Activated T-cell treated with anti-CD3 and anti-CD28 coated beads, Interleukin-2, amount 50 U/mL, for 24 hours (primary cell): ENCODE measurements around the gene KCNMA1.

Source experiments
- DNase-seq: peaks from one replicate; pipeline ENCODE4 v3.0.0-alpha.2; 2020
- H3K27ac Mint-ChIP-seq: 2 replicates; pipeline ENCODE4 v1.8.0; 2020; ENCODE audit warnings: mild to moderate bottlenecking, mixed read lengths
- H3K27me3 Mint-ChIP-seq: 2 replicates; pipeline ENCODE4 v1.8.0; 2020; ENCODE audit warnings: mixed read lengths
- H3K36me3 Mint-ChIP-seq: 2 replicates; pipeline ENCODE4 v1.8.0; 2020; ENCODE audit warnings: low read depth, mixed read lengths
- H3K4me1 Mint-ChIP-seq: 2 replicates; pipeline ENCODE4 v1.8.0; 2020; ENCODE audit warnings: low read depth, mixed read lengths
- H3K4me3 Mint-ChIP-seq: 2 replicates; pipeline ENCODE4 v1.8.0; 2020; ENCODE audit warnings: mild to moderate bottlenecking, moderate library complexity, mixed read lengths
- H3K9me3 Mint-ChIP-seq: 2 replicates; pipeline ENCODE4 v1.8.0; 2020; ENCODE audit warnings: mixed read lengths

Gene KCNMA1

DNA sequence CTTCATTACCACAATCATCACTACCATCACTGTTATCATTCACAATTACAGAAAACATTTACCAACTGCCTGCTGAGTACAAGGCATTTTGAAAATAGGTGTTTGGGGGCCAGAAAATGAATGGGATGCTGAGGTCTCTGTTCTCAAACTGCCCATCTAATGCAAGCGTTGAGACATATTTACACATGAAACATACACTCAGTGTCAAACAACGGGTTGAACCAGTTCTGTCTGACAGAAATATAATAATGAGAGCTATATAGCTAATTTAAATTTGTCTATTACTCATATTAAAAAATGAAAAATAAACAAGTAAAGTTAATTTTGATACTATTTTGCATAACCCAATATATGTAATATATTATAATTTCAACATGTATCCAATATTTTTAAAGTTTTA lies 303.1 kb downstream of the KCNMA1 start:
- Mint-ChIP-seq H3K27me3 (no peaks in the 10 kb centered on the region), H3K27ac (no peak overlapping the region), H3K36me3 (no peaks in the 10 kb centered on the region), H3K9me3 (peaks cover 2% of the 10 kb centered on the region), H3K4me1 (no peaks in the 10 kb centered on the region), H3K4me3 (no peak overlapping the region)
- DNase-seq, result no peak

DNA sequence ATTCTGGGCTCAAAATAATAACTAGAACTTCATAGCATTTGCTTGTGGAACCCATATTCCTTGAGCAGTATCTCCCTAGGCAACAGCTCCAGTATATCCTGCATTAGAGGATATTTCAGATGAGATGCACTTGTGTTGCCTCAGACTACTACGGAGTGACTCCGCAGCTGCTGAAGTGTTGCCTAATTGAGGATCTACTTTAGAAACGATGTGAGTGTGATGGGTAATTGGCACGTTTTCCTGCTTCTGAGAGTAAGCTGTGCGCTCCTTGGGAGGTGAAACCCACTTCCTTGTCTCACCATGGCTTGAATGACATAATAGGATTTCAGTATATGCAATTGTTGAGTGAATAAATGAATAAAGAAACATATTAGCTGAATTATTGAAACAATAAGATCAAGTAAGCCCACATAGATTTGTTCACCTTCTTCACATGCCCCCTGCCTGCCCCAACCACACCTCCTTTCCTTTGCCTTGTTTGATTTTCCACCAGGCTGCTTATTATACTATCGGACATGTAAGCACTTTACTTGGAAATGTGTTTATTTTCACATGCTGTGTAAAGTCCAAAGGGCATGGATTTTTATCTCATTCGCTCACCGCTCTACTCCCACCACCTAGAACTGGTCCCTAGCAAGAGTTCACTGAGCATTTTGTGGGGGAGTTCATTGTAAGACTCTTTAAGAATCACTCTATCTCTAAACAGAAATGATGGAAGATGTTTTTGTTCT lies 303.8 kb downstream of the KCNMA1 start:
- DNase-seq, result no peak
- H3K4me1 Mint-ChIP-seq, result no peaks in the 10 kb centered on the region
- no peaks in the 10 kb centered on the region for H3K9me3 Mint-ChIP-seq
- H3K4me3 Mint-ChIP-seq, result no peak overlapping the region
- no peak overlapping the region for H3K27ac Mint-ChIP-seq
- no peaks in the 10 kb centered on the region for H3K36me3 Mint-ChIP-seq
- no peaks in the 10 kb centered on the region for H3K27me3 Mint-ChIP-seq

DNA sequence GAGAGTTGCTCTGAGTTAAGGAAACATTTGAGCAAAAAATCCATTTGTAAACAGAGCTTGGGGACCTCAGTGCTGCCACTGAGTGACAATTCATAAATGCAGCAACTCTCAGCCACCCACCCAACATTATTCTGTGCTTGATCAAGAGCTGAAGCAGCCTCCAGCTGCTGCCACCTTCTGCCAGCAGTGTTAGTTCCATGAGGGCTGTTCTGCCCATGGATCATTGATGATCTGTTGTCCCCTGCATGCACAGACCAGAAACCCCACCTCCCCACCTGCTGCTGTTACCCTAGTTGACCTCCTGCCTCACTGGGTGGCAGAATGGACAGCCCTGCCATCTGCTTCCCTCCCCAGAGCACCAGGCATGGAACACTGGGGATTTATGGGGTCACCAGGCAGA lies 305.4 kb downstream of the KCNMA1 start:
- no peak overlapping the region for H3K27ac Mint-ChIP-seq
- peaks cover 5% of the 10 kb centered on the region for H3K4me1 Mint-ChIP-seq
- no peaks in the 10 kb centered on the region for H3K36me3 Mint-ChIP-seq
- no peaks in the 10 kb centered on the region for H3K27me3 Mint-ChIP-seq
- H3K4me3 Mint-ChIP-seq, result no peak overlapping the region
- H3K9me3 Mint-ChIP-seq, result no peaks in the 10 kb centered on the region
- no peak for DNase-seq

DNA sequence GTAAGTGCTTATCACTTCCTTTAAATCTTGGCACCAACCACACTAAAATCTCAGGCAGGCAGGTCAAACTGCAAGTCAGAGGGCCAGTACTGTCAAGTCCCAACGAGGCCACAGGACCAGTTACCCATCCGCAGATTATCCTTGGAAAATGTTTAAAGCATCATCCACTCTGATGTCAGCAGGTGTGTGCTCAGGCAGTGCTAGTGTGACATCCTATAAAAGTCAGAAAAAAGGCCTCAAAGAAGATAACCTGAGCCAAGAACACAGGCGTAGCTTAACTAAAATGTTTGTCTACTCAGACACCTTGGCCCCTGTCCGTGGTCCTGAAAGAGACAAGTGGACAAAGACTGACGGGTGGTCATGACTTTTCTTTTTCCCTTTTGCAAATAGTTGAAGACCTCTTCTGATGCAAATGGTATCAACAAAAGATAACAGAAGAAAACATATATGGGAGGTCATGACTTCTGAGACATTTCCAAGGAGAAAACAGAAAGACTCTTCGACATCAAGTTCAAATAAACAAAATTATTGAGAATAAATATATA lies 309.3 kb downstream of the KCNMA1 start:
- Mint-ChIP-seq H3K4me3 (no peak overlapping the region), H3K9me3 (no peaks in the 10 kb centered on the region), H3K36me3 (no peaks in the 10 kb centered on the region), H3K4me1 (peaks cover 5% of the 10 kb centered on the region), H3K27me3 (no peaks in the 10 kb centered on the region), H3K27ac (no peak overlapping the region)
- no peak for DNase-seq

DNA sequence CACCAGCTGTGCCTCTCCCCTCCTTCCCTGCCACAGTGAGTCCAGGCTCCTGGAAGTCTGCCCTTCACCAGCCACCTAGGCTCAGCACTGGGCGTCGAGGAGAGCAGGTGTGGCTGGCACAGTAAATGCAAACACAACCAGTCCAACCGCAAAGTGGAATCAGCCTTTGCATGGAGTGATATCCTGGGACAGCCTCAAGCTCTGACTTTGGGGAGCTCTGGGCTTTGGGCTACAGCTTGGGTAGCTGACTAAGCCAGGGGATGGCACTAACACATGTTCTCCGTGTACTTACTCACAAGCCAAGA lies 312.4 kb downstream of the KCNMA1 start:
- Mint-ChIP-seq H3K9me3 (no peaks in the 10 kb centered on the region), H3K4me1 (peaks cover 5% of the 10 kb centered on the region), H3K4me3 (no peak overlapping the region)

DNA sequence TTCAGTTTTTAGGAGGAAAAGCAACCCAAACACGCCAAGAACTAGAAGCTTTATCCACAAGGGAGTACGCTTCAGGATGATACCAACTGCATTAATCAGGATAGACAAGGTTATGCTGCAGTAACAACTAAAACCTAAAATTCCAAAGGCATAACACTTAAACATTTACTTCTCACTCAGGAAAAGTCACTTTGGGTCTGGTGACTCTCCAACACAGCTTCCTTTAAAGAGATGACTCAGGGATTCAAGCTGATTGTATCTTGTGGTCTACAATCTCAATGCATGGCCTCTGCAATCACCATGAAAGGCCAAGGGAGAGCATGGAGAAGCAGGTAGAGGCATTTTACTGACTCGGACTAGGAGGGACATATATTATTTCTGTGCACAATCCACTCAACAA lies 315.8 kb downstream of the KCNMA1 start:
- H3K36me3 Mint-ChIP-seq, result no peaks in the 10 kb centered on the region
- no peaks in the 10 kb centered on the region for H3K9me3 Mint-ChIP-seq
- DNase-seq, result no peak
- H3K4me3 Mint-ChIP-seq, result no peak overlapping the region
- no peaks in the 10 kb centered on the region for H3K4me1 Mint-ChIP-seq
- no peaks in the 10 kb centered on the region for H3K27me3 Mint-ChIP-seq
- no peak overlapping the region for H3K27ac Mint-ChIP-seq

More for the DNA sequence above, 312.4 kb downstream of the KCNMA1 start:
- no peaks in the 10 kb centered on the region for H3K36me3 Mint-ChIP-seq
- no peak for DNase-seq
- H3K27me3 Mint-ChIP-seq, result no peaks in the 10 kb centered on the region
- H3K27ac Mint-ChIP-seq, result no peak overlapping the region

DNA sequence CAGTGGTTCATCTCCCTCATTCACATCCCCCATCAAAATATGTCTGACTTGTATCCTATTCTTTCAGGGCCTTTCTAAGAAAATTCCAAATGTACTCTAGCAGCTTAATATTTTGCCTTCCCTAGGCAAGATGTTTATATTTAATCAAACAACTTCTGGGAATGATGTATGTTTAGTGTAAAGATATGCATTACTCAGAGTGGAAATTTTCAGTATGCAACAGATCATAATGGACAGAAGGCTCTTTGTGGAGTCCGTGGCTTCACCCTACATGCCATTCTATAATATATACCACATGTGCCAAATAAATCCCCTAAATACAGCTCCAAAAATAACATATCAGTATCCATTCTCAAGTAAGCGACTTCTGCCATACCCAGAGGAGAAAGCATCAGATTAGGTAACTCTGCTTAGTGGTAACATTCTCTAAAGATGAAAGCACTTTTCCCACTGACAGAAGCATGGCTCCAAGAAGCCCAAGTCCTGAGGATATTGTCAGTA lies 316.6 kb downstream of the KCNMA1 start:
- H3K9me3 Mint-ChIP-seq, result no peaks in the 10 kb centered on the region
- H3K4me1 Mint-ChIP-seq, result no peaks in the 10 kb centered on the region
- no peaks in the 10 kb centered on the region for H3K36me3 Mint-ChIP-seq
- H3K4me3 Mint-ChIP-seq, result no peak overlapping the region
- no peak for DNase-seq
- H3K27me3 Mint-ChIP-seq, result no peaks in the 10 kb centered on the region
- H3K27ac Mint-ChIP-seq, result no peak overlapping the region

DNA sequence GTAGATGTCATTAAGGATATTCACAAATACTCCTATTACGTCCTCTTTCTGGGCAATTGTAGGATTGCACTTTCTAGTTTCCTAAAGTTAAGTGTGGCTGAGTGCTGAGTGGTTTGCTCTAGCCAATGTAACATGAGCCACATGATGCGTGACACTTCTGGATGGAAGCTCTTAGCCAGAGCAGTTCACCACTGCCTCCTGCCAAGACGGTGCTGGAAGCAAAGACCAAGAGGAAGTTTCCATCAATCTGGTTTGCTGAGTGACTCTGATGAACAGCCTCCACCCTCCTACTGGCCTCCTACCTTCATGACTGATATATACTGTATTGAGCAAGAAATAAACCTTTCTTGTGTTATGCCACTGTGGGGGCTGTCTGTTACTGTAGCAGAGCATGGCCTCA lies 318.1 kb downstream of the KCNMA1 start:
- no peaks in the 10 kb centered on the region for H3K36me3 Mint-ChIP-seq
- no peaks in the 10 kb centered on the region for H3K9me3 Mint-ChIP-seq
- no peak overlapping the region for H3K4me3 Mint-ChIP-seq

DNA sequence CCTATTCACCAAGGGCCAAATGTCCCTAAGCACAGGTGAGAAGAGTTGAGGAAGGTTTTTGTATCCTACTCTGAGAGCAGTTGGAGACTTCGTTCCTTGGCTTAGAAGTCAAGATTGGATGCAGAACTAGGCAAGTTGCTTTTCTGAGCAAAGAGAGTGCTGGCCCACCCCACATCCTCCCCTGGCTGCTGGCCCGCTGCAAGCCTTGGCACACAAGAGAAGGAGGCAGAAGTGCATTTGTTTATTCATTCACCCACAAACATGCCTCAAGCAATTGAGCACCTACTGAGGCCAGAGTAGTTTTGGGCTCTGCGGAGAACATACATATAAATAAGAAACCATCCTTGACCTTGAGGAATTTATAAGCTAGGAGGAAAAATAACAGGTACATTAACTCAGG lies 318.9 kb downstream of the KCNMA1 start:
- no peaks in the 10 kb centered on the region for H3K4me1 Mint-ChIP-seq
- no peaks in the 10 kb centered on the region for H3K36me3 Mint-ChIP-seq
- H3K9me3 Mint-ChIP-seq, result no peaks in the 10 kb centered on the region
- no peak overlapping the region for H3K4me3 Mint-ChIP-seq
- no peak overlapping the region for H3K27ac Mint-ChIP-seq
- DNase-seq, result no peak
- H3K27me3 Mint-ChIP-seq, result no peaks in the 10 kb centered on the region

More for the DNA sequence above, 318.1 kb downstream of the KCNMA1 start:
- H3K27ac Mint-ChIP-seq, result no peak overlapping the region
- H3K27me3 Mint-ChIP-seq, result no peaks in the 10 kb centered on the region
- DNase-seq, result no peak
- H3K4me1 Mint-ChIP-seq, result no peaks in the 10 kb centered on the region

DNA sequence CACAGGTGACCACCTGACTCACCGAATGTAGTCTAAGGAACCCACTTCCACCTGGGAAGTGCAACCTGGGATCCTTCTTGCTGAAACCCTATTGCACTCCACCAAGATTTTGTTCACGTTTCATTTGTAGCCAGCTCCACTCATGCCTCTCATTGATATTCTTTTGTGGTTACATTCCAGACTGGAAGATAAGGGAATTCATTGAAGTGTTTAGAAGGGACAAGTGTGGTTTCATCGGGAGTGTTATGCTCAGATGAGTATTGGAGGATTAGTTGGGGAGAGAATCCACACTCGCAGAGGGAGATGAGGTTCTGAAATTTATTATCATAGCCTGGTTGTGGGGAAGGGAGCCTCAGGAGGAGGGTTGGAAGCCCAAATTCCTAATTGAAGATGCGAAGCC lies 320.4 kb downstream of the KCNMA1 start:
- H3K9me3 Mint-ChIP-seq, result no peaks in the 10 kb centered on the region
- H3K36me3 Mint-ChIP-seq, result no peaks in the 10 kb centered on the region
- H3K27me3 Mint-ChIP-seq, result no peaks in the 10 kb centered on the region
- H3K27ac Mint-ChIP-seq, result no peak overlapping the region
- no peak overlapping the region for H3K4me3 Mint-ChIP-seq
- no peaks in the 10 kb centered on the region for H3K4me1 Mint-ChIP-seq
- DNase-seq, result no peak

DNA sequence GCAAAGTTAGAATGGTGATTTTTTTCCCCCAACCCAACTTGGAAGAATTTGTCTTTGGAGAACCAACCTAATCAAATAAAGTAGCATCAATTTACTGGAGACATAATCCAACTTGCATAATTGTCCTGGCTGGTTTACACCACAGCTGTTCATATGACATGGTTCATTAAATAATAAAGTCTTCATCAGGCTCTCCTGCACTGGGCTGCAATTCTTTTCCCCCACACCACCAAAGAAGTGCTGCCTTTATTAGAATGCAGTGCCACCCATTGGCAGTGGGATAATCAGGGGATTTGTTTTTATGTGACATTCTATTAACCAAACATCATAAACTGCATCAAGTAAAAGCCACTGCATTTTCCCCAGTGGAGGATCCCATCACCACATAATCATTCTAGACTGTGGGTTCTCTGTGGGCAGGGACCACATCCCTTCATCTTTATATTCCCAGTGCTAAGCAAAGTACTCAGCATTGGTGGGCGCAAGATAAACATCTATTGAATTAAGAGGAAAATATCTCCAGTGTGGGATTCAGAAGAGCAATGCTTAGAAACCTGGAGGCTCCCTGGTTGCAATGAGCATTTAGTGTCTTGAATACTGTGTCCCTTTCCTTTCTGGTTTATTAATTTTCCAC lies 322.0 kb downstream of the KCNMA1 start:
- no peaks in the 10 kb centered on the region for H3K27me3 Mint-ChIP-seq
- DNase-seq, result no peak
- no peaks in the 10 kb centered on the region for H3K9me3 Mint-ChIP-seq
- H3K36me3 Mint-ChIP-seq, result no peaks in the 10 kb centered on the region
- no peaks in the 10 kb centered on the region for H3K4me1 Mint-ChIP-seq
- no peak overlapping the region for H3K27ac Mint-ChIP-seq
- no peak overlapping the region for H3K4me3 Mint-ChIP-seq

DNA sequence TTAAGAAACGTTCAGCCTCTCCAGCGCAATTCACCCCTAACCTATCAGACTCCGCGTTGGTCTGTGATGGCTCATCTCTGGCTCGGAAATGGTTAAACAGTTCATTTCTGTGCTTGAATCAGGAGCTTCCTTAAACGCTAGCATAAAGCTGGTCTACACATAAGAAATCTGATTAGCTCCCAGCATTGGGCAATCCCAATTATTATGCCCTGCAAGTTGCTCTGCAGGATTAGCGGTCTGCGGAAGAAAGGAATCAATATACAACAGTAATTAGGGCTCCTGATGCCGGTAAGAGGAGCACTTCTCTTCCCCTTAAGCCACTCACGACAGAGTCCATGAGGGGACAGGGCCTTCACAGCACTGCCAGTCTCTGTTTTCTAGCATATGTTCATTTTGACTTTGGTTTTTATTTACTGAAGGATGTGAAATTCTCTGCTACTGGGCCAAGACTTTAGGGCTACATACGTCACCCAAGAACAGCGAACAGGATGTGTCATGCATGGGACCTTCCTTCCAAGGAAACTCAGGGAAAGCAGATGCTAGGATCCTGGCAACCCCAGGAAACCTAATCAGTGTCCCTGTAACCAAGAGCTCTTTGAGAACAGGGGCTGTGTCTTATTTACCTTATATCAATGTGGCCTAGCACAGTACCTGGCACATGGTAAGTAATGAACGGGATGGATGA lies 324.4 kb downstream of the KCNMA1 start:
- Mint-ChIP-seq H3K27ac (no peak overlapping the region), H3K4me1 (no peaks in the 10 kb centered on the region), H3K27me3 (peaks cover 3% of the 10 kb centered on the region), H3K36me3 (no peaks in the 10 kb centered on the region), H3K4me3 (no peak overlapping the region), H3K9me3 (no peaks in the 10 kb centered on the region)
- DNase-seq, result no peak

DNA sequence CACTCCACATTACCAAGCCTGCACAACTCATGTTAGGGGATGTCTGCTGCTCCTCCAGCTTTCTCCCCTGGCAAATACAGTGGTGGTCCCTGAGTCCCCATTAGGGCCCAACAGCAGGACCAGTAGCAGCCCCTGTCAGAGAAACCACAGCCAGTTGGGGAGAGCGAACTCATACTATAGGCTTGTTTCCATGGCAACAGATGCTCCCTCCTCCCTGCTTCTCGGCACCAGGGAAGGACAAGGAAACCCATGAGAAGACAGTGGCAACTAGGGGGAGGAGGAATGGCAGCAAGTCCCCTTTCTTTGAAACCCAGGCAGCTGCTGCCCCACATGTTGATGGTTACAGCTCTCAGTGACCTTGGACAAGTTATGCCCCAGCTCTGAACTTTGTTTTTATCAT lies 326.4 kb downstream of the KCNMA1 start:
- Mint-ChIP-seq H3K36me3 (no peaks in the 10 kb centered on the region), H3K27ac (no peak overlapping the region), H3K27me3 (peaks cover 3% of the 10 kb centered on the region), H3K4me3 (no peak overlapping the region), H3K4me1 (no peaks in the 10 kb centered on the region), H3K9me3 (no peaks in the 10 kb centered on the region)
- no peak for DNase-seq

DNA sequence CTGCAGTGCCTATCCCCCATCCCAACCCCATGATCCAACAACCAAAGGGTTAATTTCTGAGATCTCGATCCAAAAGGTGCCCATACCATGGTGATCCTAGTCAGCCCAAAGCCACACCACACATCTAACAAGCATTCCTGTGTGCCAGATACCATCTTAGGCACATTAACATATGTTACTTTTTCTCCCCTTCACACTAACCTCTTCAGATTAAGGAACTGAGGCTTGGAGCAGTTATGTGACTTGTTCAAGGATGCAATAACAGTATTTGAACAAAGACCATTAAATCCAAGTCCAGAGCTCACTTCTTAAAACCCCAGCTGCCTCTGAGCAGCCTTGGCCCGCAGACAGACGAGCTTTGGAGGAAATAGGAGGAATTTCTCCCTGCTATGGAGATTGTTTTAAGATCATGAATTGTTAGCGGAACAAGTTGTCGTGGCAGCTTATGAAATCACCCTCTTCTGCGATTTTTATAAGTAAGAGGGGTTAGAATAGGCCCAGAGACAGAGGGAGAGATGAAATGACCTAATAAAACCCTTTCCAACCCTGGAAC lies 327.2 kb downstream of the KCNMA1 start:
- H3K4me1 Mint-ChIP-seq, result no peaks in the 10 kb centered on the region
- peaks cover 3% of the 10 kb centered on the region for H3K27me3 Mint-ChIP-seq
- no peaks in the 10 kb centered on the region for H3K36me3 Mint-ChIP-seq
- no peak overlapping the region for H3K4me3 Mint-ChIP-seq
- H3K9me3 Mint-ChIP-seq, result no peaks in the 10 kb centered on the region
- DNase-seq, result no peak
- H3K27ac Mint-ChIP-seq, result no peak overlapping the region

DNA sequence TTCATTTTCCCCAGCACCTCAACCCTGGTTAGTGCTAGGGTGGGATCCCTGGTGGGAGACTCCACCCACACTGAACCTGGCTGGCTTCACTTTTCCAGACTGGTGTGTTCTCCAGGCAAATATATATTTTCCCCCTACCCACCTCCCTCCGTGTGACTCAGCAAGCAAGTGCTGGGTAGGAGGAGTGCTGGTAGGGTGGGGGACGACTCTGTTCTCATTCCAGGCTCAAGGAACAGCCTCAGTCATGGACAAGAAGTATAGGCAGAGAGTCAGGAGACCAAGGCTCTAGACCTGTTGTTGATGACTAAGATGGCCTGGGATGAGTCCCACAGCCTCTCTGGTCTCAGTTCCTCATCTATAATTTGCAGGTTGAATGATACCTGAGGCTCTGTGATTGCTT lies 328.1 kb downstream of the KCNMA1 start:
- no peak for DNase-seq
- Mint-ChIP-seq H3K27ac (no peak overlapping the region), H3K4me3 (no peak overlapping the region), H3K27me3 (peaks cover 9% of the 10 kb centered on the region), H3K36me3 (no peaks in the 10 kb centered on the region), H3K9me3 (no peaks in the 10 kb centered on the region), H3K4me1 (no peaks in the 10 kb centered on the region)
